Peyer's patch (tissue), 4 donors: ENCODE measurements around the gene VAMP1. TPM values are rescaled to one million over a fixed set of nuclear protein-coding genes. Genes with fewer than 3 reads are reported as not detected.
"Not testable (repeated sequence)": the region's sequence is repeated elsewhere in the genome, so short reads cannot be mapped to it uniquely, and the experiment has no call there.

Source experiments
- DNase-seq, 3 donors: peaks; one replicate each; pipeline ENCODE4 v3.0.0-alpha.2; 2017 to 2019
- H3K27ac ChIP-seq, 4 donors: fragments of 200-600 bp; sonication (generic); one replicate each; pipeline ENCODE4 v1.5.1; 2016 to 2019
- H3K27me3 ChIP-seq, 2 donors: fragments of 200-600 bp; sonication (generic); one replicate each; pipeline ENCODE4 v1.5.1; 2019
- H3K36me3 ChIP-seq, 3 donors: fragments of 200-600 bp; sonication (generic); one replicate each; pipeline ENCODE4 v1.5.1; 2016 to 2019
- H3K4me1 ChIP-seq, 4 donors: fragments of 200-600 bp; sonication (generic); one replicate each; pipeline ENCODE4 v1.5.1; 2016 to 2019
- H3K4me3 ChIP-seq, 4 donors: fragments of 200-600 bp; sonication (generic); 1 replicate in 3 of 4; 2 replicates in 1 of 4; pipeline ENCODE4 v1.5.1; 2016 to 2019; ENCODE audit warnings: mild to moderate bottlenecking in 1 of 4
- H3K9me3 ChIP-seq, 4 donors: fragments of 200-600 bp; sonication (generic); one replicate each; pipeline ENCODE4 v1.5.1; 2016 to 2019; ENCODE audit warnings: mild to moderate bottlenecking in 1 of 4
- CTCF ChIP-seq, 6 experiments: fragments of 450-650 bp in 4 of 6; fragments of 200-600 bp in 2 of 6; sonication (generic) in 1 of 6; IDR thresholded peaks; one replicate each; pipeline ENCODE4 v1.5.1; 2017 to 2019; ENCODE audit warnings: antibody characterized with exemption in 6 of 6, mild to moderate bottlenecking in 3 of 6, moderate library complexity in 1 of 6
- POLR2A ChIP-seq, 2 donors: fragments of 450-650 bp; IDR thresholded peaks; one replicate each; pipeline ENCODE4 v1.5.1; 2017; ENCODE audit warnings: antibody characterized with exemption in 2 of 2, mild to moderate bottlenecking in 2 of 2, moderate library complexity in 2 of 2
- total RNA-seq, 4 donors: library from RNA; depleted of rRNA; stranded (reverse); fragments of >200 nt; gene quantifications; one replicate each; pipeline ENCODE4 v1.1.0, GENCODE V29; 2016

VAMP1 gene
- total RNA-seq, 4 donors from 2014 or later: 5.3 to 17.4 (median 9.3) TPM

DNA sequence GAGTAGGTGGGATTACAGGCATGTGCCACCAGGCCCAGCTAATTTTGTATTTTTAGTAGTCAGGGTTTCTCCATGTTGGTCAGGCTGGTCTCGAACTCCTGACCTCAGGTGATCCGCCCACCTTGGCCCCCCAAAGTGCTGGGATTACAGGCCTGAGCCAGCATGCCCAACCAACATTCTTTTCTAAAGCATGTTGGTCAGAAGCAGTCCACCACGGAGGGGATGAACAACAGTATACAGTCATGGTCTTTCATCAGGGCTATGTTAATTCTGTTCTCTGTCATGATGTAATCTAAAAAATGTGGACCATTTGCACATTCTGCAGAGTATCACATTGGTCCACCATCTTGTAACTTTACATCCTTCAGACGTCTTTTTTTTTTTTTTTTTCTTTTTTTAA lies 19.0 kb upstream of the VAMP1 start:
- no peak overlapping the region for H3K4me3 ChIP-seq
- no peaks in the 10 kb centered on the region for H3K27me3 ChIP-seq
- H3K27ac ChIP-seq: no peak overlapping the region
- H3K36me3 ChIP-seq: peaks cover 0 to 7% (median 0%) of the 10 kb centered on the region in 3 donors
- TF ChIP-seq POLR2A (IDR thresholded peaks at IDR 0.05): no peak
- no peak for TF ChIP-seq CTCF (IDR thresholded peaks at IDR 0.05)
- DNase-seq: no peak
- peaks cover 0 to 6% (median 4%) of the 10 kb centered on the region in 4 donors for H3K4me1 ChIP-seq
- no peaks in the 10 kb centered on the region for H3K9me3 ChIP-seq

DNA sequence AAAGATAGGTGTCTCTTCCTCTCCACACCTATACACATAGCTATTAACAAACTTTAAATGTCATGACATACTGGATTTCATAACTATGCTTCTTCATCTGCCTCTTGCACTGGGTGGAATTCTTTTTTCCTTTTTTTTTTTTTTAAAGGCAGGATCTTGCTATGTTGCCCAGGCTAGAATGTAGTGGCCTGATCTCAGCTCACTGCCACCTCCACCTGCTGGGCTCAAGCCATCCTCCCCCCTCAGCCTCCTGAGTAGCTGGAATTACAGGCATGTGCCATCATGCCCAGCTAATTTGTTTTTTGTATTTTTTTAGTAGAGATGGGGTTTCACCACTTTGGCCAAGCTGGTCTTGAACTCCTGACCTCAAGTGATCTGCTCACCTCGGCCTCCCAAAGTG lies 17.8 kb upstream of the VAMP1 start:
- DNase-seq: no peak
- no peak overlapping the region for H3K4me3 ChIP-seq
- H3K27me3 ChIP-seq: no peaks in the 10 kb centered on the region
- H3K36me3 ChIP-seq: peaks cover 0 to 7% (median 0%) of the 10 kb centered on the region in 3 donors
- H3K9me3 ChIP-seq: no peaks in the 10 kb centered on the region
- TF ChIP-seq CTCF (IDR thresholded peaks at IDR 0.05): no peak
- no peak for TF ChIP-seq POLR2A (IDR thresholded peaks at IDR 0.05)
- no peak overlapping the region for H3K27ac ChIP-seq
- H3K4me1 ChIP-seq: peaks cover 0 to 6% (median 2%) of the 10 kb centered on the region in 4 donors

GRCh38 chr12:6478416-6478815 lies 7.9 kb upstream of the VAMP1 start:
- no peaks in the 10 kb centered on the region for H3K27me3 ChIP-seq
- H3K4me3 ChIP-seq: no peak overlapping the region
- no peak overlapping the region for H3K27ac ChIP-seq
- H3K36me3 ChIP-seq: no peaks in the 10 kb centered on the region
- TF ChIP-seq CTCF (IDR thresholded peaks at IDR 0.05) (no peak), POLR2A (IDR thresholded peaks at IDR 0.05) (no peak)
- H3K4me1 ChIP-seq: no peaks in the 10 kb centered on the region
- no peak for DNase-seq
- H3K9me3 ChIP-seq: no peaks in the 10 kb centered on the region

DNA sequence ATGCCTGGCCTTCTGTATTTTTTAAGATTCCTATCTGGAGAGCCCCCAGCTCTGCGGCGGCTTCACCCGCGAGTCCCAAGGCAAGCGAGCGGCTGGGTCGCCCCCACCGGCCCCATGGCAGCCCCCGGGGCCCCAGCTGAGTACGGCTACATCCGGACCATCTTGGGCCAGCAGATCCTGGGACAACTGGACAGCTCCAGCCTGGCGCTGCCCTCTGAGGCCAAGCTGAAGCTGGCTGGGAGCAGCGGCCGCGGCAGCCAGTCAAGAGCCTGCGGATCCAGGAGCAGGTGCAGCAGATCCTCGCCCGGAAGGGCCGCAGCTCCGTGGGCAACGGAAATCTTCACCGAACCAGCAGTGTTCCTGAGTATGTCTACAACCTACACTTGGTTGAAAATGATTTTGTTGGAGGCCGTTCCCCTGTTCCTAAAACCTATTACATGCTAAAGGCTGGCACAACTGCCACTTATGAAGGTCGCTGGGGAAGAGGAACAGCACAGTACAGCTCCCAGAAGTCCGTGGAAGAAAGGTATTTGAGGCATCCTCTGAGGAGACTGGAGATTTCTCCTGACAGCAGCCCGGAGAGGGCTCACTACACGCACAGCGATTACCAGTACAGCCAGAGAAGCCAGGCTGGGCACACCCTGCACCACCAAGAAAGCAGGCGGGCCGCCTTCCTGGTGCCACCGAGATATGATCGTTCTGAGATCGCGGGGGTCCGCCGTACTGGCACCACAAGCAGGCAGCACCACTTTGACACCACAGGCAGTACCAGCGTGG lies 7.3 kb upstream of the VAMP1 start:
- H3K9me3 ChIP-seq, H3K4me3 ChIP-seq, H3K27me3 ChIP-seq, H3K36me3 ChIP-seq, DNase-seq, H3K4me1 ChIP-seq, H3K27ac ChIP-seq: not testable (repeated sequence)

DNA sequence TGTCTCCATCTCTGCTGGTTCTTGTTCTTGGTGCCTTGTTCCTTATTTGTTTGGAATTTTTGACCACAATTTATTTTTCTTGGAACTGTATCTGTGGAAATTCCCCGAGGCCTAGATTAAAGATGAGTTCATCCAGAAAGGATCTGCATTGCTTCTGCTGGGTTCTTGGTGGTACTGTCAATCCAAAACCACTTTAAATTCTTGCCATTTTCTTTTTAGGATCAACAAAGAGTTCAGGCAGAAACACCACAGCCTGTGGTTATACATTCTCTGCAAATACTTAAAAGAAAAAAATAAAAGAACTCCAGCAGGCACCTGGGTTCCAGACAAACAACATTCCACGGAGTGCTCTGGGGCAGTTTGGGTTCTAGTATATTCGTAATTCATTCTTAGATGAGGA lies 6.0 kb upstream of the VAMP1 start:
- Histone ChIP-seq H3K4me1 (peaks cover 0 to 1% (median under 1%) of the 10 kb centered on the region in 4 donors), H3K27ac (peak overlapping the region in 1 of 4 donors; percentile 45), H3K9me3 (no peaks in the 10 kb centered on the region), H3K27me3 (no peaks in the 10 kb centered on the region), H3K4me3 (no peak overlapping the region), H3K36me3 (no peaks in the 10 kb centered on the region)
- DNase-seq: no peak
- TF ChIP-seq CTCF (IDR thresholded peaks at IDR 0.05) (no peak), POLR2A (IDR thresholded peaks at IDR 0.05) (no peak)

DNA sequence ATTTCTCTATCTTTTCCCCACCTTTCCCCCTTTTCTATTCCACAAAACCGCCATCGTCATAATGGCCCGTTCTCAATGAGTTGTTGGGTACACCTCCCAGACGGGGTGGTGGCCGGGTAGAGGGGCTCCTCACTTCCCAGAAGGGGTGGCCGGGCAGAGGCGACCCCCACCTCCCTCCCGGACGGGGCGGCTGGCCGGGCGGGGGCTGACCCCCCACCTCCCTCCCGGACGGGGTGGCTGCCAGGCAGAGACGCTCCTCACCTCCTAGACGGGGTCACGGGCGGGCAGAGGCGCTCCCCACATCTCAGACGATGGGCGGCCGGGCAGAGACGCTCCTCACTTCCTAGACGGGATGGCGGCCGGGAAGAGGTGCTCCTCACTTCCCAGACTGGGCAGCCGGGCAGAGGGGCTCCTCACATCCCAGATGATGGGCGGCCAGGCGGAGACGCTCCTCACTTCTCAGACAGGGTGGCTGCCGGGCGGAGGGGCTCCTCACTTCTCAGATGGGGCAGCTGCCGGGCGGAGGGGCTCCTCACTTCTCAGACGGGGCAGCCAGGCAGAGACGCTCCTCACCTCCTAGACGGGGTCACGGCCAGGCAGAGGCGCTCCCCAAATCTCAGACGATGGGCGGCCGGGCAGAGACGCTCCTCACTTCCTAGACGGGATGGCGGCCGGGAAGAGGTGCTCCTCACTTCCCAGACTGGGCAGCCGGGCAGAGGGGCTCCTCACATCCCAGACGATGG lies 4.9 kb upstream of the VAMP1 start:
- H3K4me1 ChIP-seq, DNase-seq, H3K27ac ChIP-seq, H3K4me3 ChIP-seq, H3K27me3 ChIP-seq, H3K36me3 ChIP-seq, H3K9me3 ChIP-seq: not testable (repeated sequence)
